ENCODE data around the gene PTPN22.
"Not testable (repeated sequence)": the region's sequence is repeated elsewhere in the genome, so short reads cannot be mapped to it uniquely, and the experiment has no call there.

PTPN22 gene

GRCh38 chr1:113886417-113887401, 15.2 kb upstream of the PTPN22 start:
- no peak for DNase-seq

GRCh38 chr1:113881661-113882060, 10.1 kb upstream of the PTPN22 start:
- no peak for DNase-seq

GRCh38 chr1:113879739-113880038, 8.2 kb upstream of the PTPN22 start:
- DNase-seq, result no peak

GRCh38 chr1:113876176-113876575, 4.7 kb upstream of the PTPN22 start:
- DNase-seq, result no peak

GRCh38 chr1:113875714-113876113, 4.2 kb upstream of the PTPN22 start:
- no peak for DNase-seq

- no peak for DNase-seq
Measured at GRCh38 chr1:113874012-113874879, 2.7 kb upstream of the PTPN22 start.

GRCh38 chr1:113872219-113872935, 865 bp upstream of the PTPN22 start:
- DNase-seq, result no peak

- no peak for DNase-seq
Measured at GRCh38 chr1:113870778-113871177, 734 bp downstream of the PTPN22 start.

- no peak for DNase-seq
Measured at GRCh38 chr1:113868387-113869083, 3.0 kb downstream of the PTPN22 start.

GRCh38 chr1:113861641-113862040, 9.9 kb downstream of the PTPN22 start:
- no peak for DNase-seq

GRCh38 chr1:113860891-113861290, 10.6 kb downstream of the PTPN22 start:
- DNase-seq, result no peak

- DNase-seq, result no peak
Measured at GRCh38 chr1:113859478-113860175, 11.9 kb downstream of the PTPN22 start.

- DNase-seq, result no peak
Measured at GRCh38 chr1:113858982-113859381, 12.5 kb downstream of the PTPN22 start.

GRCh38 chr1:113858418-113858817, 13.1 kb downstream of the PTPN22 start:
- no peak for DNase-seq

- no peak for DNase-seq
Measured at GRCh38 chr1:113857776-113858175, 13.7 kb downstream of the PTPN22 start.

- DNase-seq, result no peak
Measured at GRCh38 chr1:113856401-113856790, 15.1 kb downstream of the PTPN22 start.

GRCh38 chr1:113855630-113856400, 15.7 kb downstream of the PTPN22 start:
- no peak for DNase-seq

- DNase-seq, result no peak
Measured at GRCh38 chr1:113854234-113854633, 17.3 kb downstream of the PTPN22 start.

- DNase-seq, result not testable (repeated sequence)
Measured at GRCh38 chr1:113852694-113853093, 18.8 kb downstream of the PTPN22 start.

GRCh38 chr1:113850127-113850796, 21.2 kb downstream of the PTPN22 start:
- DNase-seq, result no peak

GRCh38 chr1:113849072-113849471, 22.4 kb downstream of the PTPN22 start:
- no peak for DNase-seq

Measured in NCI-H1417 treated with DMSO at 0.1 percent for 48 hours (cell line).